Dermis blood vessel endothelial cell (primary cell): Measurements from ENCODE around the gene MSL2. TPM values are rescaled to one million over a fixed set of nuclear protein-coding genes. Genes with fewer than 3 reads are reported as not detected.
A peak's percentile ranks its signal among the peaks of the same experiment; 100 is the strongest.
"Not testable (repeated sequence)": the region's sequence is repeated elsewhere in the genome, so short reads cannot be mapped to it uniquely, and the experiment has no call there.

Experiments used
- DNase-seq: peaks from one replicate; pipeline ENCODE4 v3.0.0; 2010
- total RNA-seq: library from RNA; depleted of rRNA; stranded (reverse); fragments of >200 nt; gene quantifications from 2 replicates; pipeline ENCODE4 v1.2.3, GENCODE V29; 2014

MSL2 gene
- total RNA-seq, 1 donor from 2014 or later, result 14.1 TPM

GRCh38 chr3:136142592-136142991 lies 53.5 kb downstream of the MSL2 start:
- DNase-seq, result peak; percentile 90

GRCh38 chr3:136141891-136142290 lies 54.2 kb downstream of the MSL2 start:
- DNase-seq, result no peak

GRCh38 chr3:136141291-136141785 lies 54.8 kb downstream of the MSL2 start:
- DNase-seq, result no peak

- no peak for DNase-seq
Measured at GRCh38 chr3:136136454-136136853, 59.7 kb downstream of the MSL2 start.

GRCh38 chr3:136135039-136135802 lies 60.9 kb downstream of the MSL2 start:
- DNase-seq, result no peak

GRCh38 chr3:136134091-136134490 lies 62.0 kb downstream of the MSL2 start:
- DNase-seq, result no peak

GRCh38 chr3:136131647-136132046 lies 64.5 kb downstream of the MSL2 start:
- DNase-seq, result not testable (repeated sequence)

GRCh38 chr3:136122006-136122405 lies 74.1 kb downstream of the MSL2 start:
- no peak for DNase-seq

GRCh38 chr3:136120373-136121348 lies 75.5 kb downstream of the MSL2 start:
- DNase-seq, result no peak

- not testable (repeated sequence) for DNase-seq
Measured at GRCh38 chr3:136119783-136120182, 76.4 kb downstream of the MSL2 start.

- DNase-seq, result not testable (repeated sequence)
Measured at GRCh38 chr3:136119332-136119731, 76.8 kb downstream of the MSL2 start.

GRCh38 chr3:136114421-136114820 lies 81.7 kb downstream of the MSL2 start:
- no peak for DNase-seq

GRCh38 chr3:136110481-136110880 lies 85.7 kb downstream of the MSL2 start:
- DNase-seq, result no peak

GRCh38 chr3:136109499-136109898 lies 86.6 kb downstream of the MSL2 start:
- DNase-seq, result no peak

- peak; percentile 91 for DNase-seq
Measured at GRCh38 chr3:136106101-136106500, 90.0 kb downstream of the MSL2 start.

GRCh38 chr3:136105044-136105443 lies 91.1 kb downstream of the MSL2 start:
- no peak for DNase-seq

Other genes with a start within 250 kb of the MSL2 start
- 7.3 and 9.9 TPM in 2 replicates for gene PPP2R3A, start 230.6 kb downstream of the MSL2 start, total RNA-seq
- 42.7 and 69.2 TPM in 2 replicates for gene PCCB, start 54.0 kb upstream of the MSL2 start, total RNA-seq